Hepatocyte (in vitro differentiated cells): ENCODE data around the gene C2CD4A. TPM values are rescaled to one million over a fixed set of nuclear protein-coding genes. Genes with fewer than 3 reads are reported as not detected.

Experiments used
- DNase-seq: peaks from one replicate; pipeline ENCODE4 v3.0.0-alpha.2; 2016; ENCODE audit warnings: low spot score
- H2AFZ ChIP-seq: fragments of 200-600 bp; sonication (generic); 2 replicates; pipeline ENCODE4 v1.6.0; 2016; ENCODE audit warnings: antibody characterized with exemption, mild to moderate bottlenecking
- H3K27ac ChIP-seq: fragments of 200-600 bp; sonication (generic); 2 replicates; pipeline ENCODE4 v1.5.1; 2016; ENCODE audit warnings: mild to moderate bottlenecking
- H3K27me3 ChIP-seq: fragments of 200-600 bp; sonication (generic); 2 replicates; pipeline ENCODE4 v1.6.1; 2016
- H3K36me3 ChIP-seq: fragments of 200-600 bp; sonication (generic); replicated peaks from 2 replicates; pipeline ENCODE4 v1.5.1; 2016; ENCODE audit warnings: low read depth; ENCODE audit not compliant: insufficient read depth
- H3K4me1 ChIP-seq: fragments of 200-600 bp; sonication (generic); 2 replicates; pipeline ENCODE4 v1.5.1; 2016; ENCODE audit warnings: mild to moderate bottlenecking, moderate library complexity; ENCODE audit not compliant: insufficient read depth
- H3K4me2 ChIP-seq: fragments of 200-600 bp; sonication (generic); 2 replicates; pipeline ENCODE4 v1.6.0; 2016
- H3K4me3 ChIP-seq: fragments of 200-600 bp; sonication (generic); 2 replicates; pipeline ENCODE4 v1.5.1; 2016; ENCODE audit warnings: mild to moderate bottlenecking
- H3K79me2 ChIP-seq: fragments of 200-600 bp; sonication (generic); 2 replicates; pipeline ENCODE4 v1.6.0; 2017; ENCODE audit warnings: mild to moderate bottlenecking
- H3K9me2 ChIP-seq: fragments of 200-600 bp; sonication (generic); replicated peaks from 2 replicates; pipeline ENCODE4 v1.6.0; 2017; ENCODE audit warnings: mild to moderate bottlenecking; ENCODE audit not compliant: insufficient read depth
- H3K9me3 ChIP-seq: fragments of 200-600 bp; sonication (generic); 2 replicates; pipeline ENCODE4 v1.5.1; 2016; ENCODE audit warnings: low read depth, mild to moderate bottlenecking
- H4K20me1 ChIP-seq: fragments of 200-600 bp; sonication (generic); 2 replicates; pipeline ENCODE4 v1.6.0; 2016; ENCODE audit warnings: mild to moderate bottlenecking; ENCODE audit not compliant: insufficient read depth, poor library complexity, severe bottlenecking
- CTCF ChIP-seq: fragments of 200-600 bp; sonication (generic); IDR thresholded peaks from 2 replicates; pipeline ENCODE4 v1.5.1; 2016; ENCODE audit warnings: antibody characterized with exemption, mild to moderate bottlenecking; ENCODE audit not compliant: poor library complexity
- EZH2 ChIP-seq: fragments of 200-600 bp; sonication (generic); IDR thresholded peaks from 2 replicates; pipeline ENCODE4 v1.6.1; 2016; ENCODE audit warnings: antibody characterized with exemption, mild to moderate bottlenecking, borderline replicate concordance
- EZH2phosphoT487 ChIP-seq: fragments of 200-600 bp; sonication (generic); IDR thresholded peaks from one replicate; pipeline ENCODE4 v1.6.1; 2018; ENCODE audit warnings: antibody characterized with exemption, mild to moderate bottlenecking, low read depth, moderate library complexity; ENCODE audit not compliant: unreplicated experiment, severe bottlenecking
- WGBS: methylation state at CpG from one replicate; pipeline ENCODE4 v1.1.6; 2016; ENCODE audit warnings: low lambda C conversion rate; ENCODE audit errors: missing lambda C conversion rate; 5-methylcytosine and 5-hydroxymethylcytosine counted together
- polyA plus RNA-seq: library from polyadenylated mRNA; unstranded; fragments of >200 nt; fragmentation: Nextera tagmentation; extraction: Ambion mirVana; gene quantifications from 2 replicates; pipeline ENCODE4 v1.2.1, GENCODE V29; 2016
- total RNA-seq: library from RNA; depleted of rRNA; stranded (reverse); fragments of >200 nt; gene quantifications from 2 replicates; pipeline ENCODE4 v1.2.3, GENCODE V29; 2014

The C2CD4A gene
- total and polyA plus RNA-seq, 2 experiments from 2014 or later: 0.13 to 0.60 TPM

GRCh38 chr15:62054979-62055378 lies 11.8 kb upstream of the C2CD4A start:
- Histone ChIP-seq H3K36me3 (no peaks in the 10 kb centered on the region), H3K9me2 (no peaks in the 10 kb centered on the region), H2AFZ (no peak overlapping the region), H3K4me3 (no peak overlapping the region), H4K20me1 (peaks cover 11% of the 10 kb centered on the region), H3K4me2 (peak overlapping the region; percentile 39), H3K27ac (no peak overlapping the region), H3K27me3 (no peaks in the 10 kb centered on the region), H3K79me2 (peaks cover 89% of the 10 kb centered on the region), H3K9me3 (no peaks in the 10 kb centered on the region), H3K4me1 (peaks cover 2% of the 10 kb centered on the region)
- no peak for DNase-seq
- WGBS: 80% methylated on average over 5 of the region's 5 CpGs
- TF ChIP-seq EZH2phosphoT487: no peak
- no peak for TF ChIP-seq CTCF
- TF ChIP-seq EZH2: no peak

DNA sequence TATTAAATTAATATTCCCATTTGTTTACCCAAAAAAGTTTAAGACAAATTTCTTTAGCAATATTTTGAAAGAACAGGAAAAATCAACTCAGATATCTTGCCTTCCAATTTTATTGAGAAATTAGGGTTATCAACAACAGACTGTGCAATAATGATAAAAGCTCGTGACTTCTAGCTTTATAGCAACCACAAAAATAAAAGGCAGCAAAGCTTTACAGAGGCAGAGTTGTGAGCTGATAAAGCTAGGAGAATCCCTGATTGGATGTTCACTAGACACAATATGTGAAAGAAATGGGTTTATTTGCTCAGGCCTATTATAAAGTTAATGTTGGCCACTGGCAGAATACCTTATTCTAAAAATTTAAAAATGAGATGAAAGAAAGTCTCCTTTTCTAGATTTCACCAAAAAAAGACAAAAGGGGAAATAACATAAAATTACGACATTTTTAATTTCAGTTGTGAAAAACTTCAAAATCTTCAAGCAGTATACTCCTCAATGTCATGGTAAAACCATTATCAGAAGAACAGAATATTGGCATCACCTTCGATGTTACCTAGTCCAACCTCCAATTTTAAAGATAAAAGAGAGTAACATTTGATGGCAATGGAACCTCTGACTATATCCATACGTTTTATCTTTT lies 9.3 kb upstream of the C2CD4A start:
- Histone ChIP-seq H3K27ac (no peak overlapping the region), H3K9me2 (no peaks in the 10 kb centered on the region), H3K4me2 (no peak overlapping the region), H2AFZ (no peak overlapping the region), H3K36me3 (no peaks in the 10 kb centered on the region), H4K20me1 (peaks cover 11% of the 10 kb centered on the region), H3K4me3 (no peak overlapping the region), H3K79me2 (peaks cover 64% of the 10 kb centered on the region), H3K4me1 (peaks cover 2% of the 10 kb centered on the region), H3K27me3 (no peaks in the 10 kb centered on the region), H3K9me3 (no peaks in the 10 kb centered on the region)
- DNase-seq: no peak
- WGBS: 84% methylated on average over 4 of the region's 4 CpGs
- TF ChIP-seq CTCF (no peak), EZH2 (no peak), EZH2phosphoT487 (no peak)

GRCh38 chr15:62058327-62059028 lies 8.3 kb upstream of the C2CD4A start:
- Histone ChIP-seq H3K27ac (no peak overlapping the region), H4K20me1 (peaks cover 11% of the 10 kb centered on the region), H3K4me1 (peaks cover 2% of the 10 kb centered on the region), H3K79me2 (peaks cover 54% of the 10 kb centered on the region), H3K4me2 (peak overlapping the region; percentile 92), H3K9me2 (no peaks in the 10 kb centered on the region), H3K36me3 (no peaks in the 10 kb centered on the region), H2AFZ (no peak overlapping the region), H3K9me3 (no peaks in the 10 kb centered on the region), H3K27me3 (no peaks in the 10 kb centered on the region), H3K4me3 (no peak overlapping the region)
- 95% methylated on average over 5 of the region's 5 CpGs for WGBS
- no peak for TF ChIP-seq EZH2phosphoT487
- no peak for TF ChIP-seq CTCF
- TF ChIP-seq EZH2: no peak
- DNase-seq: no peak
